ENCODE results near the gene CUX1.

The CUX1 gene

GRCh38 chr7:102189756-102190155, 372.3 kb downstream of the CUX1 start:
- DNase-seq (ENCODE audit: low read depth), result no peak

GRCh38 chr7:102190776-102191350, 373.4 kb downstream of the CUX1 start:
- DNase-seq (ENCODE audit: low read depth), result no peak

GRCh38 chr7:102191556-102192379, 374.3 kb downstream of the CUX1 start:
- no peak for DNase-seq (ENCODE audit: low read depth)

- DNase-seq (ENCODE audit: low read depth), result no peak
These were observed 375.4 kb downstream of the CUX1 start for GRCh38 chr7:102192790-102193189.

- DNase-seq (ENCODE audit: low read depth), result no peak
These were observed 376.4 kb downstream of the CUX1 start for GRCh38 chr7:102193806-102194205.

- DNase-seq (ENCODE audit: low read depth), result no peak
These were observed 377.9 kb downstream of the CUX1 start for GRCh38 chr7:102195361-102195760.

- no peak for DNase-seq (ENCODE audit: low read depth)
These were observed 378.6 kb downstream of the CUX1 start for GRCh38 chr7:102196028-102196427.

GRCh38 chr7:102197161-102197560, 379.7 kb downstream of the CUX1 start:
- no peak for DNase-seq (ENCODE audit: low read depth)

- no peak for DNase-seq (ENCODE audit: low read depth)
These were observed 380.2 kb downstream of the CUX1 start for GRCh38 chr7:102197599-102197998.

GRCh38 chr7:102198417-102198956, 381.1 kb downstream of the CUX1 start:
- DNase-seq (ENCODE audit: low read depth), result no peak

GRCh38 chr7:102201576-102201975, 384.1 kb downstream of the CUX1 start:
- no peak for DNase-seq (ENCODE audit: low read depth)

GRCh38 chr7:102202556-102202955, 385.1 kb downstream of the CUX1 start:
- DNase-seq (ENCODE audit: low read depth), result no peak

- no peak for DNase-seq (ENCODE audit: low read depth)
These were observed 385.8 kb downstream of the CUX1 start for GRCh38 chr7:102203218-102203617.

- no peak for DNase-seq (ENCODE audit: low read depth)
These were observed 386.8 kb downstream of the CUX1 start for GRCh38 chr7:102204212-102204611.

- no peak for DNase-seq (ENCODE audit: low read depth)
These were observed 388.5 kb downstream of the CUX1 start for GRCh38 chr7:102205915-102206314.

- DNase-seq (ENCODE audit: low read depth), result no peak
These were observed 391.4 kb downstream of the CUX1 start for GRCh38 chr7:102208826-102209225.

GRCh38 chr7:102210787-102211186, 393.4 kb downstream of the CUX1 start:
- no peak for DNase-seq (ENCODE audit: low read depth)

GRCh38 chr7:102211590-102212550, 394.4 kb downstream of the CUX1 start:
- DNase-seq (ENCODE audit: low read depth), result no peak

- no peak for DNase-seq (ENCODE audit: low read depth)
These were observed 397.1 kb downstream of the CUX1 start for GRCh38 chr7:102214477-102215072.

- no peak for DNase-seq (ENCODE audit: low read depth)
These were observed 397.8 kb downstream of the CUX1 start for GRCh38 chr7:102215256-102215655.

- no peak for DNase-seq (ENCODE audit: low read depth)
These were observed 398.3 kb downstream of the CUX1 start for GRCh38 chr7:102215711-102216110.
